IPS-11a (cell line): ENCODE results near the gene NMB.
A peak's percentile ranks its signal among the peaks of the same experiment; 100 is the strongest.
"Not testable (repeated sequence)": the region's sequence is repeated elsewhere in the genome, so short reads cannot be mapped to it uniquely, and the experiment has no call there.

Experiments used
- H3K4me3 ChIP-seq: one replicate; pipeline ENCODE4 v1.5.1; 2013; ENCODE audit warnings: low read depth, low read length, control low read depth

Gene NMB

DNA sequence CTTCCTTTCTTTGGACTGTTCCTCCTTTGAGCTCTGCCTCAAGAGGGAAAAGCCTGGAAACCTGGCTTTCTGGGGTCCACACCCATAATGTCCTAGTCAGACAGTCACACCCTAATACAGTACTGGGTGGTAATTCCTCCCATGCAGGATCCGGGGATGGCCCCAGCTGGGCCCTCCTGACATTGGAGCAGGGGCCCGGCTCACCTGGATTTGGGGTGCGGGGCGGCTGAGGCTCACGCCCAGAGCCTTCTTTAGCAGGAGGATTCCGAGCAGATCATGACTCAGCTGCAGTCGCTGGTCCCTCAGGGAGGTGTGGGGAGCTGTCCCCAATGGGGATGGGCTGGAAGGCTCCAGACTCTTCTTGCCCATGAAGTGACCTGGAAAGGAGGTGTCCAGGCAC is 1.0 kb downstream of the NMB start:
- H3K4me3 ChIP-seq, result no peak overlapping the region

- peak overlapping the region; percentile 80 for H3K4me3 ChIP-seq
Measured at GRCh38 chr15:84654689-84655453, 3.1 kb downstream of the NMB start.

GRCh38 chr15:84653910-84654688 is 3.9 kb downstream of the NMB start, which contains the start of gene WDR73:
Gene WDR73, minus strand, starts transcription at chr15:84654283. Its CDS starts 9 bp downstream, at chr15:84654274.
- H3K4me3 ChIP-seq, result peak within 1 kb of the TSS; percentile 80

GRCh38 chr15:84653584-84653909 is 4.5 kb downstream of the NMB start:
- peak overlapping the region; percentile 80 for H3K4me3 ChIP-seq

GRCh38 chr15:84649706-84650105 is 8.3 kb downstream of the NMB start:
- no peak overlapping the region for H3K4me3 ChIP-seq

- no peak overlapping the region for H3K4me3 ChIP-seq
Measured at GRCh38 chr15:84648539-84648938, 9.5 kb downstream of the NMB start.

DNA sequence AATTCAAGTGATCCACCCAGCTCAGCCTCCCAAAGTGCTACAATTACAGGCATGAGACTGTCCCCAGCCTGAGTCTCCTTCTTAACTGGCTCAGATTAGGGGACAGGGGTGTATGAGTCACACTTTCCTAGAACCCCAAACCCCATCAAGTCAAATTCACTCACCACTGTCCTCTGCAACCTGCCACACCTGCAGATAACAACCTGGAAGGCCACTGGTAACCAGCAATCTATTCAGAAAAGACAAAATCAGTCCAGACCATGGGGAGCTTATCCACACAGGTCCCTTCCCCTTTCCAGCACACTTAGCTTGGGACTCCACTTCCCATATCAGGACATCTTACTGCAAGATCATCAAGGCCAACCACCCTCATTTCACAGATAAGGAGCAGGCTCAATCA is 10.3 kb downstream of the NMB start:
- H3K4me3 ChIP-seq, result no peak overlapping the region

DNA sequence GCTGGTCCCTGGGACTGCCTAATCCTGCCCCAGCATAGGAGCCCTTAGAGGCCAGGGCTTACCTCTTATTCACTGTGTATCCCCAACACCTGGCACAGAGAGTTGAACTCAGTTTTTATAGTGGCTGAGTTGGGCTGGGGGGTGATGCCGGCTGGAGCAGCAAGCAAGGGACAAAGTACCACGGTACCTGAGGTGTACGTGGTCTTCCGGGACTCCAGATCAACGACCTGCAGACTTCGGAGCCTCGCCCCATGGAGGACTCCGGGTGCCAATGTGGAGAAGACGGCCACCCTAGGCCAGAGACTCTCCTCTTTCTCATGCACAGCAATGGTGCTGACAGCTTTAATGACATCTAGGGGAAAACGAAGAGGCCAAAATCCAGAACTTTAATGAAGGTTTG is 12.0 kb downstream of the NMB start:
- no peak overlapping the region for H3K4me3 ChIP-seq

DNA sequence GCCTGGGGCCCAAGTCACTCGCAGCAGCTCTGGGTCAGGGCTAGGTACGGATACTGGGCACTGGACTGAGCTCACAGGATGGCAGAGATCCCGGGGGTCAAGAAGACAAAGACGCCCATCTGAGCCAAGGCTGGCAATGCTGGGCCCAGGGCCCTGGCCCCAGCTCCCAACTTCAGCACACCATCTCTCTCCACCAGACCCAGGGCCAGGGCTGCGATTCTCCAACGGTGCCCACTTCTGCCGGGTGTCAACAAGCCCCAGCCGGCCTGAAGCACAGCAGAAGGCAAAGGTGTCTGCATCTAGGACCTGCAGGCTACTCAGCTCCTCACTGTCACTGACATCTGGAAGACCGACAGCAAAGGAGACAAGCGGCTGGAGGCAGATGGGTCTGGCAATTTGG is 12.5 kb downstream of the NMB start:
- no peak overlapping the region for H3K4me3 ChIP-seq

DNA sequence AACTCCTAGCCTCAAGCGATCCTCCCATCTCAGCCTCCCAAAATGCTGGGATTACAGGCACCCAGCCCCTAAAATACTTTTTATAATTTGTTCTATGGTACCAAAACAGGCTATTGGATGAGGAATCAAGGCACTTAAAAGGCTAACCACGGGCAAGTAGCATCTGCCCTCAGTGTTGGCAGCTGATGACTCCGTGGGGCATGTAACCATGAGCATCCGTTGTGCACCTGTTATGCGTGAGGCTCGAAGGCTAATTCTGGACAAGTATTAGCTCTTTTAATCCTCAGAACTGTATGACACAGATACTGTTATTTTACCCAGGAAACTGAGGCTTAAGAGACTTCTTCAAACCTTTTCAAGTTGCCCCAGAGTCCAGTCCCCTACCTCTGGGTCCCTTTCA is 14.2 kb downstream of the NMB start:
- H3K4me3 ChIP-seq, result no peak overlapping the region

GRCh38 chr15:84642640-84643039 is 15.4 kb downstream of the NMB start:
- not testable (repeated sequence) for H3K4me3 ChIP-seq

DNA sequence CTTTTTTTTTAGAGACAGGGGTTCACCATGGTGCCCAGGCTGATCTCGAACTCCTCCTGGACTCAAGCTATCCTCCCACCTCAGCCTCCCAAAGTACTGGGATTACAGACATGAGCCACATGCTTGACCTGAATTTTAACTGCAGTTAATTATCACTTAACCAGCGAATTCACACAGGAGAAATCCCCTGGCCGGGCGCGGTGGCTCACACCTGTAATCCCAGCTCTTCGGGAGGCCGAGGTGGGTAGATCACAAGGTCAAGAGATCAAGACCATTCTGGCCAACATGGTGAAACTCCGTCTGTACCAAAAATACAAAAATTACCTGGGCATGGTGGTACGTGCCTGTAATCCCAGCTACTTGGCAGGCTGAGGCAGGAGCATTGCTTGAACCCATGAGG is 16.1 kb downstream of the NMB start:
- not testable (repeated sequence) for H3K4me3 ChIP-seq

DNA sequence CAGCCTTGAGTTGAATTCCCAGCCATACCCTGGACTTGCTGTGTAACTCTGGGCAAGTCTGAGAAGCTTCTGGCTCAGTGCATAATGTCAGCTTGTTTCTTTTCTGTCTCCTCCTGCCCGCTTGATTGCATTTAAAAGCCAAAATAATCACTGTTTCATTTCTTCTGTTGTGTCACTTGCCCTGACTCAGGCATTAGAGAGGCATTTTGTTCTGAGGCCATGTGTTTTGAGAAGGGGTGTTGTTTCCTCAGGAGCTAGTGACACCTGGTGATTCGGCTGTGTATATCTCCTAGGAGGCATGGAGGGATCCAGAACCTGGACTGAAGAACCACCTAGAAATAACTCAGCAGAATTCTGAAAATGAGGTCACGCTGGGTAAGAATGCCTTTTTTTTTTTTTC is 19.9 kb downstream of the NMB start:
- no peak overlapping the region for H3K4me3 ChIP-seq

GRCh38 chr15:84634228-84634837 is 23.7 kb downstream of the NMB start:
- peak overlapping the region; percentile 50 for H3K4me3 ChIP-seq

DNA sequence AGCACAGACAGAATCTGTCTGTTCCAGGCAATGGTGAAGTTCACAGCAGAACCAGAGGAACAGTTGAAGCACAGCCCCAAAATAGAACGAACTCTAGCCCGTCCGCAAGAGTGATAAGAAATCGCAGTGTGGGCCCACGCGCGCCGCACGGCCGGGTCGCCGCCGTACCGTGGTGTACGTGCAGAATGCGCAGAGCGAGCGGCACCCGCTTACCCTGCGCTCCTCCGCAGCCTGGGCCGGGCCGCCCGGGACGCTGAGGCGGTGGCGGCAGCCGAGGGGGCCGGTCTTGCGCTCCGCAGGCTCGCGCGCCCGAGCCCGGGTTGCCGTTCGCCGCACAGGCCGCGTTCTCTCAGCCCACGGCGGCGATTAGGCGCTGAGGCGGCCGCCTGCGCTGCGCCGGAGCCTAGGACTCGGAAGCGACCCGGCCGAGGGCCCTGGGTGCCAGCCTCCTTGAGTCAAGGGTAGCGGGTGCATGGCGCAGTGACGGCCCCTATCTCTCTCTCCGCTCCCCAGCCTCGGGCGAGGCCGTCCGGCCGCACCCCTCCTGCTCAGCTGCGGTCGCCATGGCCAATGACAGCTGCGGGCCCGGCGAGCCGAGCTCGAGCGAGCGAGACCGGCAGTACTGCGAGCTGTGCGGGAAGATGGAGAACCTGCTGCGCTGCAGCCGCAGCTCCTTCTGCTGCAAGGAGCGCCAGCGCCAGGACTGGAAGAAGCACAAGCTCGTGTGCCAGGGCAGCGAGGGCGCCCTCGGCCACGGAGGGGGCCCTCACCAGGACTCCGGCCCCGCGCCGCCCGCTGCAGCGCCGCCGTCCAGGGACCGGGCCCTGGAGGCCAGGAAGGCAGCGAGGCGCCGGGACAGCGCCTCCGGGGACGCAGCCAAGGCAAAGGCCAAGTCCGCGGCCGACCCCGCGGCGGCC is 24.4 kb downstream of the NMB start:
- H3K4me3 ChIP-seq, result peak overlapping the region; percentile 50

DNA sequence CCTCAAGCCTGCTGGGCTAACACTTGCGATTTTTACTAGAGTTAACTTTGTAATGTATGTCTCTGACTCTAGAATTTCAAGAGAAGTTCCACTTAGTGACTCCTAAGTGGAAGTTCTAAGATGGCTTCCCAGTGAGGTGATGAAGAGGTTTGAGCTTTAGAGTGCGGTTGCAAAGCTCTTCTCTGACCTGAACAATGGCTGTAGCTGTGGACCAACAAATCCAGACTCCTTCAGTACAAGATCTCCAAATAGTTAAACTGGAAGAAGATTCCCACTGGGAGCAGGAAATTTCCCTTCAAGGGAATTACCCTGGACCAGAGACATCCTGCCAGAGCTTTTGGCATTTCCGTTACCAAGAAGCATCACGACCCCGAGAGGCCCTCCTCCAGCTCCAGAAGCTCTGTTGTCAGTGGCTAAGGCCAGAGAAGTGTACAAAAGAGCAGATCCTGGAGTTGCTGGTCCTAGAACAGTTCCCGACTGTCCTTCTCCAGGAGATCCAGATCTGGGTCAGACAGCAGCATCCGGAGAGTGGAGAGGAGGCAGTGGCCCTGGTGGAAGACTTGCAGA is 26.2 kb downstream of the NMB start:
- peak overlapping the region; percentile 41 for H3K4me3 ChIP-seq

DNA sequence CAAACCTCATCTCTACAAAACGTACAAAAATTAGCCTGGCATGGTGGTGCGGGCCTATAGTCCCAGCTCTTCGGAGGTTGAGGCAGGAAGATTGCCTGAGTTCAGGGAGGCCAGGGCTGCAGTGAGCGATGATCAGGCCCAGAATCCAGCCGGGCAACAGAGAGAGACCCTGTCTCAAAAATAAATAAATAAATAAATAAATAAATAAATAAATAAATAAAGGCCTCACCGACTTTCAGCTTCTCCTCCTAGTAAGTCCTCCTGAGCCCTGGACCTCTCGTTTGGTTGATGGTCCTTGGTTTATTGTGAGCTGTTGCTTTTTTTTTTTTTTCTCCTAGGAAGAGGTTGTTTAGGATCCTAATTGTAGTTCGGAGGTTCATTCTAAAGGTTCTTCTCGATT is 29.0 kb downstream of the NMB start:
- H3K4me3 ChIP-seq, result no peak overlapping the region

DNA sequence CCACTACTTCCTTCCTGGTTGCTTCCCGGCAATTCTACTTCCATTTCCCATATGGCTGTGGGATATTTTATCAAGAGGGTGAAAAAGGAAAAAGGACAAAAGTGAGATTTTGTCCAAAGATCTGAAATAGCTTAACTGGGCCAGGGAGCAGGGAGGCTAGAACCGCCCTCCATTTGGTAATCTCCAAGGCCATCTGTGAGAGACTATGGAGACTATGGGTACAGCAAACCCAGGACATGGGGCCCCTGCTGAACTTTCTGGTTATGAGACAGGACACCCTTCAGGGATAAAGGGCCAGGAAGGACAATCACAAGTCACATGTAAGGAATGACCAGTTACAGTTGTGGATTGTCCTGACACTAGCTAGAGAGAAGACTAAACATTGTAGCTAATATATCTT is 32.9 kb downstream of the NMB start:
- H3K4me3 ChIP-seq, result no peak overlapping the region

- no peak overlapping the region for H3K4me3 ChIP-seq
Measured at GRCh38 chr15:84624359-84624758, 33.6 kb downstream of the NMB start.

DNA sequence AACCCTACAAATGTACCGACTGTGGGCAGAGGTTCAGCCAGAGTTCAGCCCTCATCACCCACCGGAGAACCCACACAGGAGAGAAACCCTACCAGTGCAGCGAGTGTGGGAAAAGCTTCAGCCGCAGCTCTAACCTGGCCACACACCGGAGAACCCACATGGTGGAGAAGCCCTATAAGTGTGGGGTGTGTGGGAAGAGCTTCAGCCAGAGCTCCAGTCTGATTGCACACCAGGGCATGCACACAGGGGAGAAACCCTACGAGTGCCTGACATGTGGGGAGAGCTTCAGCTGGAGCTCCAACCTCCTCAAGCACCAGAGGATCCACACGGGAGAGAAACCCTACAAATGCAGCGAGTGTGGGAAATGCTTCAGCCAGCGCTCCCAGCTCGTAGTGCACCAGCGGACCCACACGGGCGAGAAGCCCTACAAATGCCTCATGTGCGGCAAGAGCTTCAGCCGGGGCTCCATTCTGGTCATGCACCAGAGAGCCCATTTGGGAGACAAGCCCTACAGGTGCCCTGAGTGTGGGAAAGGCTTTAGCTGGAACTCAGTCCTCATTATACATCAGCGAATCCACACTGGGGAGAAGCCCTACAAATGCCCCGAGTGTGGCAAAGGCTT is 36.5 kb downstream of the NMB start:
- H3K4me3 ChIP-seq, result no peak overlapping the region
